GM19193 (cell line): ENCODE results near the gene YPEL3.
A peak's percentile ranks its signal among the peaks of the same experiment; 100 is the strongest.

ENCODE experiments used
- POLR2A ChIP-seq: IDR thresholded peaks from 4 replicates; pipeline ENCODE4 v1.6.1; 2011; ENCODE audit not compliant: insufficient read depth, insufficient read length; ENCODE audit errors: extremely low read depth

The YPEL3 gene

GRCh38 chr16:30085247-30085646, 10.8 kb downstream of the YPEL3 start:
- TF ChIP-seq POLR2A = no peak

GRCh38 chr16:30084816-30085159, 11.2 kb downstream of the YPEL3 start:
- no peak for TF ChIP-seq POLR2A

GRCh38 chr16:30084096-30084815, 11.8 kb downstream of the YPEL3 start:
- TF ChIP-seq POLR2A = no peak

- TF ChIP-seq POLR2A = no peak
These were observed 12.6 kb downstream of the YPEL3 start for GRCh38 chr16:30083216-30084055.

GRCh38 chr16:30082545-30083090, 13.4 kb downstream of the YPEL3 start:
- TF ChIP-seq POLR2A = no peak

- TF ChIP-seq POLR2A = no peak
These were observed 16.5 kb downstream of the YPEL3 start for GRCh38 chr16:30079480-30079879.

- no peak for TF ChIP-seq POLR2A
These were observed 17.3 kb downstream of the YPEL3 start for GRCh38 chr16:30078744-30079143.

- no peak for TF ChIP-seq POLR2A
These were observed 18.4 kb downstream of the YPEL3 start for GRCh38 chr16:30077656-30078055.

GRCh38 chr16:30076276-30076791, 19.7 kb downstream of the YPEL3 start:
- no peak for TF ChIP-seq POLR2A

GRCh38 chr16:30075503-30076275, 20.3 kb downstream of the YPEL3 start, which contains the start of gene PPP4C:
TSS of gene PPP4C (plus strand) at chr16:30075994. CDS start at chr16:30076378, 384 bp downstream.
- TF ChIP-seq POLR2A = peak; percentile 91

GRCh38 chr16:30070490-30070889, 25.5 kb downstream of the YPEL3 start:
- TF ChIP-seq POLR2A = no peak

GRCh38 chr16:30069611-30070462, 26.2 kb downstream of the YPEL3 start:
- TF ChIP-seq POLR2A = no peak

- TF ChIP-seq POLR2A = no peak
These were observed 27.0 kb downstream of the YPEL3 start for GRCh38 chr16:30068750-30069610.
